ENCODE measurements around the gene ZMYND8.
"Not testable (repeated sequence)": the region's sequence is repeated elsewhere in the genome, so short reads cannot be mapped to it uniquely, and the experiment has no call there.

ZMYND8 gene

DNA sequence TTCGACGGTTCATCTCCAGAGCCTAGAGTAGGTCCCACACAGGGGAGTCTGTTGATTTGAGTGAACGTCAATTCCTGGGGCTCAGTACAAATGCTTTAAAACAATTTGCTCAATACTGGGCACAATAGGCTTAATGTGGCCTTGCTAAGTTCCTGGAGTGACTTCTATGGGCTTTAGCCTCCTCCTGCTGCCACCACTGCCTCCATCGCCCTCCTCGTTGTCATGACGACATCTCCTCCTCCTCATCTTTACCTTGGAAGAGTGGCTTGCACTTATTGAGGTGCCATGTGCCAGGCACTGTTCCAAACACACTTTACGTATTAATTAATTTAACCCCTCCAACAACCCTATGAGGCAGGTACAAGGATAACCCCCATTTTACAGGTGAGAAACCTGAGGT, 11.8 kb upstream of the ZMYND8 start:
- no peak overlapping the region for H3K4me3 ChIP-seq (ENCODE audit: low read depth, low read length)
- TF ChIP-seq, protein P1, sequence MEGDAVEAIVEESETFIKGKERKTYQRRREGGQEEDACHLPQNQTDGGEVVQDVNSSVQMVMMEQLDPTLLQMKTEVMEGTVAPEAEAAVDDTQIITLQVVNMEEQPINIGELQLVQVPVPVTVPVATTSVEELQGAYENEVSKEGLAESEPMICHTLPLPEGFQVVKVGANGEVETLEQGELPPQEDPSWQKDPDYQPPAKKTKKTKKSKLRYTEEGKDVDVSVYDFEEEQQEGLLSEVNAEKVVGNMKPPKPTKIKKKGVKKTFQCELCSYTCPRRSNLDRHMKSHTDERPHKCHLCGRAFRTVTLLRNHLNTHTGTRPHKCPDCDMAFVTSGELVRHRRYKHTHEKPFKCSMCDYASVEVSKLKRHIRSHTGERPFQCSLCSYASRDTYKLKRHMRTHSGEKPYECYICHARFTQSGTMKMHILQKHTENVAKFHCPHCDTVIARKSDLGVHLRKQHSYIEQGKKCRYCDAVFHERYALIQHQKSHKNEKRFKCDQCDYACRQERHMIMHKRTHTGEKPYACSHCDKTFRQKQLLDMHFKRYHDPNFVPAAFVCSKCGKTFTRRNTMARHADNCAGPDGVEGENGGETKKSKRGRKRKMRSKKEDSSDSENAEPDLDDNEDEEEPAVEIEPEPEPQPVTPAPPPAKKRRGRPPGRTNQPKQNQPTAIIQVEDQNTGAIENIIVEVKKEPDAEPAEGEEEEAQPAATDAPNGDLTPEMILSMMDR (IDR thresholded peaks at IDR 0.05; ENCODE audit: insufficient read depth, low read depth, low read length, missing control alignments): no peak
- DNase-seq (ENCODE audit: low read depth): no peak

DNA sequence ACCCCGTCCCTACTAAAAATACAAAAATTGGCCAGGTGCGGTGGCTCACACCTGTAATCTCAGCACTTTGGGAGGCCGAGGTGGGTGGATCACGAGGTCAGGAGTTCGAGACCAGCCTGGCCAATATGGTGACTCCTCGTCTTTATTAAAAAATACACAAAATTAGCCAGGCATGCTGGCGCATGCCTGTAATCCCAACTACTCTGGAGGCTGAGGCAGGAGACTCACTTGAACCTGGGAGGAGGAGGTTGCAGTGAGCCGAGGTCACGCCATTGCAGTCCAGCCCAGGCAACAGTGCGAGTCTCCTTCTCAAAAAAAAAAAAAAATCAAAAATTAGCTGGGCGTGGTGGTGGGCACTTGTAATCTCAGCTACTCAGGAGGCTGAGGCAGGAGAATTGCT, 9.8 kb upstream of the ZMYND8 start:
- not testable (repeated sequence) for DNase-seq (ENCODE audit: low read depth); H3K4me3 ChIP-seq (ENCODE audit: low read depth, low read length)

DNA sequence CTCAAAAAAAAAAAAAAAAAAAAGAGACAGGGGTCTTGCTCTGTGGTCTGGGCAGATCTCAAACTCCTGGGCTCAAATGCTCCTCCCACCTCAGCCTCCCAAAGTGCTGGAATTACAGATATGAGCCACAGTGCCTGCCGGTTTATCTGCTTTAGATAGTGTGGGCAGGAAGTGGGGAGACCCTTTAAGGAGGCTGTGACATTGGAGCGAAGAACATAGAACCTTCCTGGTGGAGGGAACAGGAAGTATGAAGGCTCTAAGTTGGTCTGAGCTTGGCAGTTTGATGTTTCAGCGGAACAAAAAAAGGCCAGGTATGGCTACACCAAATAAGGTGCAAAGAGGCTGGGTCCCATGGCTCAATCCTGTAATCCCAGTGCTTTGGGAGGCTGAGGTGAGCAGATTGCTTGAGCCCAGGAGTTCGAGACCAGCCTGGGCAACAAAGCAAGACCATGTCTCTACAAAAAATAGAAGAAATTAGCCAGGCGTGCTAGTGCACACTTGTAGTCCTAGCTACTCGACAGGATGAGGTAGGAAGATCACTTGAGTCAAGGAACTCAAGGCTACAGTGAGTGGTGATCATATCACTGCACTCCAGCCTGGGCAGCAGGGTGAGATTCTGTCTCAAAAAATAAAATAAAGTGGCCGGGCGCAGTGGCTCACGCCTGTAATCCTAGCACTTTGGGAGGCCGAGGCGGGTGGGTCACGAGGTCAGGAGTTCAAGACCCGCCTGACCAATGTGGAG, 8.7 kb upstream of the ZMYND8 start:
- DNase-seq (ENCODE audit: low read depth): no peak
- TF ChIP-seq, protein P1 (IDR thresholded peaks at IDR 0.05; ENCODE audit: insufficient read depth, low read depth, low read length, missing control alignments): no peak
- no peak overlapping the region for H3K4me3 ChIP-seq (ENCODE audit: low read depth, low read length)

DNA sequence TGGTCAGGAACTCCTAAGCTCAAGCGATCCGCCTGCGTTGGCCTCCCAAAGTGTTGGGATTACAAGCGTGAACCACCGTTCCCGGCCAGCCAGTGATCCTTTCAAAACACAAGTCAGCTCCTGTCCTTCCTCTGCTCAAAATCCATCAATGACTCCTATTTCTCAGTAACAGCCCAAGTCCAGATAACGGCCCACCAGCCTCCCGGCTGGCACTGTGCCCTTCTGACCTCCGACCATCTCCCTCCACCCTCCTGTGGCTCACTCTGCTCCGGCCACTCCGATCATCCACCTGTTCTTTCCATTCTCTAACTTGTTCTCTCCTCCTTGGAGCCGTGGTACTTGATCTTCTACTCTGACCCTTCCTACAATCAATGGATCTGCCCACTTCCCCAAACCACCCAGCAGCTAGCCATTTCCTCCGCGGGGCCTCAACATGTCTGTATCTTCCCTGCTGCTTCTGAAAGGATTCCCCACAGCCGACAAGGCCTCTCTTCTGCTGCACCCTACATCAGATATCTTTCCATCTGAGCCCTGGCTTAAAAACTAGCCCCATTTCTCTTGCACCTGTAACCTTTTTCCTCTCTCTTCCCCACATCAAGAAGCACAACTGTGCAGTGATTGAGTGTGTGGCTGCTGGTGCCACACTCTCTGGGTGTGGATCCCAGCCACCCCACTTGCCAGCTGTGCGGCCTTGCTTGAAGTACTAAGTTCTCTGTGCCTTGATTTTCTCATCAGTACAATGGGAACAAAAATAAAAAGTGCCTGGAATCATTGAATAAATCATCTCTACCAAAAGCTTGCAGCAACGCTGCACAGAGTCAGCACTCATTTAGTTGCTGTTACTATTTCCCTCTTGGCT, 6.1 kb upstream of the ZMYND8 start:
- no peak for DNase-seq (ENCODE audit: low read depth)
- TF ChIP-seq, protein P1 (IDR thresholded peaks at IDR 0.05; ENCODE audit: insufficient read depth, low read depth, low read length, missing control alignments): no peak
- no peak overlapping the region for H3K4me3 ChIP-seq (ENCODE audit: low read depth, low read length)

DNA sequence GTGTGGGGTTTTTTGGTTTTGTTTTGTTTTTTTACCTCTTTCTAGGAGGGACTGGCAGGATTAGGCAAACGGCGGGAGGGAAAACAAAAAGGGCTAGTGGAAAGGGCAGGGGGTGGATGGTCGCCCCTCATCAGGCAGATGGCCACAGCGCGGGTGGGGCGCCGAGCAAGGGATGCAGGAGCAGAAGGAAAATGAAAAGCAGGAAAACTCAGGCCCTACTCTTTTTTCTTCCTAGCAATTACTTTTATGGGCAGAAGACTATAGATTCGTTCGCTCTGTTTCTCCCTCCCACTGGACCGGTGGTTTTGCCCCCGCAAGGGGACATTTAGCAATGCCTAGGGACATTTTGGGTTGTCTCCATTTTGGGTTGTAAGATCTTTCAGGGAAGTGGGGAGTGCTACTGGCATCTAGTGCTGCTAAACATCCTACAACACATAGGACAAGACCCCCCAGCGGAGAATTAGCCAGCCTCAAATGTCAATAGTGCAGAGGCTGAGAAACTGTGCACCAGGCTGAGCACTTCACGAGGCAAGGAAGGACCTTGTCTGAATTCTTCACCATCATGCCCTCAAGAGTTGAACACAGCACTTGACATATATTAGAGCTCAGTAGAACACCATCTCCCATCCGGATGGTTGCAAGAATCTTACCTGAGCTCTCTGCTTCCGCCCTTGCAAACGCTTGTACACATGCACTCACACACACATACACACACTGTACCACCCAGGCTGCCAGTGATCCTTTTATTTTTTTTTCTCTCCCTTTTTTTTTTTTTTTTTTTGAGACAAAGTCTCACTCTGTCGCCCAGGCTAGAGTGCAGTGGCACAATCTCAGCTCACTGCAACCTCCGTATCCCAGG, 4.8 kb upstream of the ZMYND8 start:
- no peak for DNase-seq (ENCODE audit: low read depth)
- H3K4me3 ChIP-seq (ENCODE audit: low read depth, low read length): no peak overlapping the region

DNA sequence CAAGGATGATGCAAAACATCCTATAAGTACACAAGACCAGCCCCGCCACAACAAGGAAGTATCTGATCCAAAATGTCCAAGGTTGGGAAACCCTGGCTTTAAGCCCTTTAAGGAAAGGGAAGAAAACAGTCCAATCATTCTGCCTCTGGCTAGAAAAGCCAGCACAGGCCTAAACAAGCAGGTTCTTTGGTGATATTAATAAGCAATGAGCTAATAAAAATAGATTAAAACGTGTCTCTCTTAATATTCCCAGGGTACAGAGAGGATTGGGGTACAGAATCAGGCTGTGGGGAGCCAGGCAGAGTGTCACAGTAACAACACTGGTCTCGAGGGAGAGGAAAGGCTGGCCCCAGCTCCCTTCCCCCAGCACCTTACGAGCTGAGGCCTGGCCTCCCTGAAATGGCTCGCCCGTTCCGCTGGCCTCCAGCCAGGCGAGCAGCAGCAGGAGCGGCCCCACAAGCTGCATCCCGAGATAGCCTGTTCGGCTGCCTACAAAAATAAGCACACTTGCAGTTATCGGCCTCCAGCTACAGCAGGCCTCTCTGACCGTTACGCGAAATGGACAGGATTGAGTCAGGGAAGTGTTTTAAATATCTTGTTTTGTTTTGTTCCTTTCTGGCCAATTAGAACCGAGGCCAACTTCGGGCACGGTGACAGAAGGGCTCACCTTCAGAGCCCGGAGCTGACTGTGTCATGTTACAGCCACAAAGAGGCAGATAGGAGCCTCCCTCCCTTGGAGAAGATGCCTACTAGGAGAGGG, 4.0 kb upstream of the ZMYND8 start:
- TF ChIP-seq, protein P1 (IDR thresholded peaks at IDR 0.05; ENCODE audit: insufficient read depth, low read depth, low read length, missing control alignments): no peak
- H3K4me3 ChIP-seq (ENCODE audit: low read depth, low read length): peak overlapping the region; percentile 48
- DNase-seq (ENCODE audit: low read depth): peak; percentile 64

More for the DNA sequence above, 4.8 kb upstream of the ZMYND8 start:
- TF ChIP-seq, protein P1 (IDR thresholded peaks at IDR 0.05; ENCODE audit: insufficient read depth, low read depth, low read length, missing control alignments): no peak
